ENCODE results near the gene GNAL.

DNA sequence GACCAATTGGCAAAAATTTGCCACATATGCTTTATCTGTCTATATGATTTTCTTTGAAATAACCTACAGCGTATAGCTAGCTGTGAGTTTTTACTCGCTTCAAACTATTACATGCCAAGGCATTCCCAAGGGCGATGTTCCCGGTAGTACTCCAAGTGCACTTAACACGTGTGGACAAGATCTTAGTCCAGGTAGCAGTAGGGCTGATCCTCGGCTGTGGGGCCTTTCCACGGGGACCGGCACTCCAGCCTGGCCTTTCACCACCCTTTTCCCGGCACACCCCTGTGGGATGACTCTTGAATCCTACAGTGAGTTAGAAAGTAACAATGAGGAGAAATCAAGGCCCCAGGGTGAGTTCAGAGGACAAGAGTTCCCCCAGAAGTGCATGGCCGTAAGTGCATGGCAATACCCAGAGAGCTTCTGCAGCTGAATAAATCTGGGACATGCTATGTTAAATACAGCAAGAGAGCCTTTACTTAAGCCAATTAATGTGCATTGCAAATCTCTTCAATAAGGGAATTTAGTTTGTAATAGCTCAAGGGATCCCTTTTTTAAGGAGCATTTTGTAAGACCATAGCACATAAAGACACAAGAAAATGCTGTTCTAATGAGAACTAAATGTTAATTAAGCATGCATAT is 188.6 kb downstream of the GNAL start:
- TF ChIP-seq, protein P1, sequence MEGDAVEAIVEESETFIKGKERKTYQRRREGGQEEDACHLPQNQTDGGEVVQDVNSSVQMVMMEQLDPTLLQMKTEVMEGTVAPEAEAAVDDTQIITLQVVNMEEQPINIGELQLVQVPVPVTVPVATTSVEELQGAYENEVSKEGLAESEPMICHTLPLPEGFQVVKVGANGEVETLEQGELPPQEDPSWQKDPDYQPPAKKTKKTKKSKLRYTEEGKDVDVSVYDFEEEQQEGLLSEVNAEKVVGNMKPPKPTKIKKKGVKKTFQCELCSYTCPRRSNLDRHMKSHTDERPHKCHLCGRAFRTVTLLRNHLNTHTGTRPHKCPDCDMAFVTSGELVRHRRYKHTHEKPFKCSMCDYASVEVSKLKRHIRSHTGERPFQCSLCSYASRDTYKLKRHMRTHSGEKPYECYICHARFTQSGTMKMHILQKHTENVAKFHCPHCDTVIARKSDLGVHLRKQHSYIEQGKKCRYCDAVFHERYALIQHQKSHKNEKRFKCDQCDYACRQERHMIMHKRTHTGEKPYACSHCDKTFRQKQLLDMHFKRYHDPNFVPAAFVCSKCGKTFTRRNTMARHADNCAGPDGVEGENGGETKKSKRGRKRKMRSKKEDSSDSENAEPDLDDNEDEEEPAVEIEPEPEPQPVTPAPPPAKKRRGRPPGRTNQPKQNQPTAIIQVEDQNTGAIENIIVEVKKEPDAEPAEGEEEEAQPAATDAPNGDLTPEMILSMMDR (conservative IDR thresholded peaks at IDR 0.05; ENCODE audit: low read depth in 2 of 2), result no peak
- TF ChIP-seq POLR2AphosphoS5 (IDR thresholded peaks at IDR 0.05; ENCODE audit: low read depth), result no peak
- TF ChIP-seq, protein P2, sequence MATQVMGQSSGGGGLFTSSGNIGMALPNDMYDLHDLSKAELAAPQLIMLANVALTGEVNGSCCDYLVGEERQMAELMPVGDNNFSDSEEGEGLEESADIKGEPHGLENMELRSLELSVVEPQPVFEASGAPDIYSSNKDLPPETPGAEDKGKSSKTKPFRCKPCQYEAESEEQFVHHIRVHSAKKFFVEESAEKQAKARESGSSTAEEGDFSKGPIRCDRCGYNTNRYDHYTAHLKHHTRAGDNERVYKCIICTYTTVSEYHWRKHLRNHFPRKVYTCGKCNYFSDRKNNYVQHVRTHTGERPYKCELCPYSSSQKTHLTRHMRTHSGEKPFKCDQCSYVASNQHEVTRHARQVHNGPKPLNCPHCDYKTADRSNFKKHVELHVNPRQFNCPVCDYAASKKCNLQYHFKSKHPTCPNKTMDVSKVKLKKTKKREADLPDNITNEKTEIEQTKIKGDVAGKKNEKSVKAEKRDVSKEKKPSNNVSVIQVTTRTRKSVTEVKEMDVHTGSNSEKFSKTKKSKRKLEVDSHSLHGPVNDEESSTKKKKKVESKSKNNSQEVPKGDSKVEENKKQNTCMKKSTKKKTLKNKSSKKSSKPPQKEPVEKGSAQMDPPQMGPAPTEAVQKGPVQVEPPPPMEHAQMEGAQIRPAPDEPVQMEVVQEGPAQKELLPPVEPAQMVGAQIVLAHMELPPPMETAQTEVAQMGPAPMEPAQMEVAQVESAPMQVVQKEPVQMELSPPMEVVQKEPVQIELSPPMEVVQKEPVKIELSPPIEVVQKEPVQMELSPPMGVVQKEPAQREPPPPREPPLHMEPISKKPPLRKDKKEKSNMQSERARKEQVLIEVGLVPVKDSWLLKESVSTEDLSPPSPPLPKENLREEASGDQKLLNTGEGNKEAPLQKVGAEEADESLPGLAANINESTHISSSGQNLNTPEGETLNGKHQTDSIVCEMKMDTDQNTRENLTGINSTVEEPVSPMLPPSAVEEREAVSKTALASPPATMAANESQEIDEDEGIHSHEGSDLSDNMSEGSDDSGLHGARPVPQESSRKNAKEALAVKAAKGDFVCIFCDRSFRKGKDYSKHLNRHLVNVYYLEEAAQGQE (IDR thresholded peaks at IDR 0.05; ENCODE audit: unreplicated experiment), result no peak
- TF ChIP-seq EZH2phosphoT487 (IDR thresholded peaks at IDR 0.05; ENCODE audit: unreplicated experiment), result no peak
- no peak for TF ChIP-seq EZH2 (IDR thresholded peaks at IDR 0.05; ENCODE audit: low read depth, unreplicated experiment)
- TF ChIP-seq CREB1 (CRISPR knock-in tag; IDR thresholded peaks at IDR 0.05; ENCODE audit: low read depth), result no peak
- no peak for TF ChIP-seq JUNB (IDR thresholded peaks at IDR 0.05; ENCODE audit: unreplicated experiment)
- TF ChIP-seq ZNF114 (CRISPR knock-in tag; IDR thresholded peaks at IDR 0.05), result no peak
- no peak for TF ChIP-seq NANOG (IDR thresholded peaks at IDR 0.05; ENCODE audit: borderline replicate concordance)
- no peak for TF ChIP-seq ETS1 (IDR thresholded peaks at IDR 0.05)
- no peak for TF ChIP-seq ZNF331 (CRISPR knock-in tag; IDR thresholded peaks at IDR 0.05; ENCODE audit: low read depth)
- TF ChIP-seq, protein P3, sequence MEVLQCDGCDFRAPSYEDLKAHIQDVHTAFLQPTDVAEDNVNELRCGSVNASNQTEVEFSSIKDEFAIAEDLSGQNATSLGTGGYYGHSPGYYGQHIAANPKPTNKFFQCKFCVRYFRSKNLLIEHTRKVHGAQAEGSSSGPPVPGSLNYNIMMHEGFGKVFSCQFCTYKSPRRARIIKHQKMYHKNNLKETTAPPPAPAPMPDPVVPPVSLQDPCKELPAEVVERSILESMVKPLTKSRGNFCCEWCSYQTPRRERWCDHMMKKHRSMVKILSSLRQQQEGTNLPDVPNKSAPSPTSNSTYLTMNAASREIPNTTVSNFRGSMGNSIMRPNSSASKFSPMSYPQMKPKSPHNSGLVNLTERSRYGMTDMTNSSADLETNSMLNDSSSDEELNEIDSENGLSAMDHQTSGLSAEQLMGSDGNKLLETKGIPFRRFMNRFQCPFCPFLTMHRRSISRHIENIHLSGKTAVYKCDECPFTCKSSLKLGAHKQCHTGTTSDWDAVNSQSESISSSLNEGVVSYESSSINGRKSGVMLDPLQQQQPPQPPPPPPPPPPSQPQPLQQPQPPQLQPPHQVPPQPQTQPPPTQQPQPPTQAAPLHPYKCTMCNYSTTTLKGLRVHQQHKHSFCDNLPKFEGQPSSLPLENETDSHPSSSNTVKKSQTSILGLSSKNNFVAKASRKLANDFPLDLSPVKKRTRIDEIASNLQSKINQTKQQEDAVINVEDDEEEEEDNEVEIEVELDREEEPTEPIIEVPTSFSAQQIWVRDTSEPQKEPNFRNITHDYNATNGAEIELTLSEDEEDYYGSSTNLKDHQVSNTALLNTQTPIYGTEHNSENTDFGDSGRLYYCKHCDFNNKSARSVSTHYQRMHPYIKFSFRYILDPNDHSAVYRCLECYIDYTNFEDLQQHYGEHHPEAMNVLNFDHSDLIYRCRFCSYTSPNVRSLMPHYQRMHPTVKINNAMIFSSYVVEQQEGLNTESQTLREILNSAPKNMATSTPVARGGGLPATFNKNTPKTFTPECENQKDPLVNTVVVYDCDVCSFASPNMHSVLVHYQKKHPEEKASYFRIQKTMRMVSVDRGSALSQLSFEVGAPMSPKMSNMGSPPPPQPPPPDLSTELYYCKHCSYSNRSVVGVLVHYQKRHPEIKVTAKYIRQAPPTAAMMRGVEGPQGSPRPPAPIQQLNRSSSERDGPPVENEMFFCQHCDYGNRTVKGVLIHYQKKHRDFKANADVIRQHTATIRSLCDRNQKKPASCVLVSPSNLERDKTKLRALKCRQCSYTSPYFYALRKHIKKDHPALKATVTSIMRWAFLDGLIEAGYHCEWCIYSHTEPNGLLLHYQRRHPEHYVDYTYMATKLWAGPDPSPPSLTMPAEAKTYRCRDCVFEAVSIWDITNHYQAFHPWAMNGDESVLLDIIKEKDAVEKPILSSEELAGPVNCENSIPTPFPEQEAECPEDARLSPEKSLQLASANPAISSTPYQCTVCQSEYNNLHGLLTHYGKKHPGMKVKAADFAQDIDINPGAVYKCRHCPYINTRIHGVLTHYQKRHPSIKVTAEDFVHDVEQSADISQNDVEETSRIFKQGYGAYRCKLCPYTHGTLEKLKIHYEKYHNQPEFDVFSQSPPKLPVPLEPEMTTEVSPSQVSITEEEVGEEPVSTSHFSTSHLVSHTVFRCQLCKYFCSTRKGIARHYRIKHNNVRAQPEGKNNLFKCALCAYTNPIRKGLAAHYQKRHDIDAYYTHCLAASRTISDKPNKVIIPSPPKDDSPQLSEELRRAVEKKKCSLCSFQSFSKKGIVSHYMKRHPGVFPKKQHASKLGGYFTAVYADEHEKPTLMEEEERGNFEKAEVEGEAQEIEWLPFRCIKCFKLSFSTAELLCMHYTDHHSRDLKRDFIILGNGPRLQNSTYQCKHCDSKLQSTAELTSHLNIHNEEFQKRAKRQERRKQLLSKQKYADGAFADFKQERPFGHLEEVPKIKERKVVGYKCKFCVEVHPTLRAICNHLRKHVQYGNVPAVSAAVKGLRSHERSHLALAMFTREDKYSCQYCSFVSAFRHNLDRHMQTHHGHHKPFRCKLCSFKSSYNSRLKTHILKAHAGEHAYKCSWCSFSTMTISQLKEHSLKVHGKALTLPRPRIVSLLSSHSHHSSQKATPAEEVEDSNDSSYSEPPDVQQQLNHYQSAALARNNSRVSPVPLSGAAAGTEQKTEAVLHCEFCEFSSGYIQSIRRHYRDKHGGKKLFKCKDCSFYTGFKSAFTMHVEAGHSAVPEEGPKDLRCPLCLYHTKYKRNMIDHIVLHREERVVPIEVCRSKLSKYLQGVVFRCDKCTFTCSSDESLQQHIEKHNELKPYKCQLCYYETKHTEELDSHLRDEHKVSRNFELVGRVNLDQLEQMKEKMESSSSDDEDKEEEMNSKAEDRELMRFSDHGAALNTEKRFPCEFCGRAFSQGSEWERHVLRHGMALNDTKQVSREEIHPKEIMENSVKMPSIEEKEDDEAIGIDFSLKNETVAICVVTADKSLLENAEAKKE (CRISPR knock-in tag; IDR thresholded peaks at IDR 0.05), result no peak
- no peak for TF ChIP-seq STAT1 (IDR thresholded peaks at IDR 0.05; ENCODE audit: unreplicated experiment)

Data from GM23338 (cell line).